RWPE1 (cell line): ENCODE data around the gene SMIM10L1.

ENCODE experiments used
- CTCF ChIA-PET: fragments of 350-600 bp; sonication (Branson Sonifier 250); formaldehyde crosslinking; extraction: SDS; loops from one replicate; lab custom pipeline; 2021; lab: Yijun Ruan, JAX
- POLR2A ChIA-PET: fragments of 400-600 bp; formaldehyde crosslinking; extraction: SDS; loops from one replicate; lab custom pipeline; 2020; ENCODE audit warnings: antibody characterized with exemption; ENCODE audit not compliant: low non-redundant PET; lab: Yijun Ruan, JAX
- DNase-seq: peaks from one replicate; pipeline ENCODE4 v3.0.0; 2012; ENCODE audit warnings: low spot score
- H3K27ac ChIP-seq: fragments of 450-650 bp; 2 replicates; pipeline ENCODE4 v1.5.1; 2017
- CTCF ChIP-seq: fragments of 450-650 bp; conservative IDR thresholded peaks from 2 replicates; pipeline ENCODE4 v1.5.1; 2017; ENCODE audit warnings: low read depth, mild to moderate bottlenecking

SMIM10L1 gene

DNA sequence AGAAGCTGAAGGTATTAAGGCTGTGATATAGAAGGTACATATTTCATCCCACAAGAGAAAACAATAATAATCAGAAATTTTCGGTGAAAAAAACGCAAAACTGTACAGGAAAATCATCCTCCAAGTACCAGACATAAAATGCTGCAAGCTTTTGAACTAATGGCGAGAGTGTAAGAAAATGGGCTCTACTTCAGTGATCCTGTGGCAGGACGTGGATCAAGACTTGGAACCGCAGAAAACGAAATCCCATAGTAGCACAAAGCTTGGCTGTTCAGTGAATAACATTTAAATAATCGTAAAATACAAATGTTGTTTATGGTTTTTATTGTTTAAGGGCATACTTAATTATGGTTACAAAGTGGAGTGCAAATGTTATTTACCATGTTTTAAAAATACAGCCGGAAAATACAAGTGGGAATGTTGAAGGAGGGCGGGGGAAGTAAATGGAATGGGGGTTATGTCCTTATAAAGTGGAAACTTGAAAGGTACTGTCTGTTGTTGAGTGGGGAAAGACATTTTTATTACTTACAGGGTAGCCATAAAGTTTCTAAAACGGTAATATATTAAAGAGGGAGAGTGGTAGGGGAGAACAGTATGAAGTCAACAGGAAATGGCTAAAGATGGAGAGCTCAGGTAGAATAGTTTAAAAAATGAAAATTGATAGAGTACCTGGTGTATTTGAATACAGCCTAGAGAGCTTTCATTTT is 1.1 kb downstream of the SMIM10L1 start:
- CTCF ChIA-PET: interaction anchor here (0.6 to 1.3 kb wide), 4 partner anchors 27 to 1192 kb away, joined by 3 to 8 read pairs (median 4); no protein-coding TSS in a partner anchor
- no peak for TF ChIP-seq CTCF
- no peak for DNase-seq
- H3K27ac ChIP-seq: peak overlapping the region; percentile 96
- POLR2A ChIA-PET: interaction anchor here (0.7 kb wide), 1 partner anchor 10 kb away, joined by 3 read pairs; no protein-coding TSS in a partner anchor

GRCh38 chr12:11174022-11174421 is 3.0 kb downstream of the SMIM10L1 start:
- POLR2A ChIA-PET: no interaction called here
- DNase-seq: no peak
- no peak for TF ChIP-seq CTCF
- H3K27ac ChIP-seq: no peak overlapping the region
- CTCF ChIA-PET: interaction anchor here (0.6 kb wide), 1 partner anchor 814 kb away, joined by 3 read pairs; no protein-coding TSS in a partner anchor

GRCh38 chr12:11178250-11178649 is 7.3 kb downstream of the SMIM10L1 start:
- ChIA-PET CTCF (interaction anchor here (0.6 kb wide), 1 partner anchor 1521 kb away, joined by 3 read pairs; no protein-coding TSS in a partner anchor), POLR2A (no interaction called here)
- H3K27ac ChIP-seq: no peak overlapping the region
- TF ChIP-seq CTCF: no peak
- no peak for DNase-seq

- TF ChIP-seq CTCF: no peak
- H3K27ac ChIP-seq: no peak overlapping the region
- ChIA-PET CTCF (no interaction called here), POLR2A (no interaction called here)
- DNase-seq: no peak
These were observed 11.5 kb downstream of the SMIM10L1 start for GRCh38 chr12:11182529-11182928.

DNA sequence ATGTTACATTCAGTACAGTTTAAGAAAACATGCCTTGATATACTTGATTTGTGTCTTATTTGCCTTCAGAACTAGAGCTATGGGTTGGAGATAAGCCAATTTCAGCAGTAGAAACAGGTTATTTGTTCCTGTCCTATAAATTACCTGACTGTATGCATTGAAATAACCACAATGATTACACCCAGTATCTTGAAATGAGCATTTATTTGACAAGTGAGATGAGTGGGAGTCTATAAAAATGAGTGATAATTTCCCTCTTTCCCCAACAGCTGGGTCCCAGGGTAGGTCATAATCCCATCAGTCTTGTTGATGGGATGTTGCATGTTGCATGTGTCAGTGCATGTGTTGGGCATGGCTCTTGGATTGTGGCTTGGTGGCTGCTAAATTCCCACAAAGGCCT is 12.0 kb downstream of the SMIM10L1 start:
- CTCF ChIA-PET: interaction anchor here (0.6 kb wide), 1 partner anchor 1252 kb away, joined by 3 read pairs; no protein-coding TSS in a partner anchor
- no peak overlapping the region for H3K27ac ChIP-seq
- DNase-seq: no peak
- TF ChIP-seq CTCF: no peak
- POLR2A ChIA-PET: no interaction called here

- POLR2A ChIA-PET: no interaction called here
- CTCF ChIA-PET: no interaction called here
- no peak within 1 kb of the TSS for H3K27ac ChIP-seq
- TF ChIP-seq CTCF: no peak
- DNase-seq: no peak
These were observed 15.8 kb downstream of the SMIM10L1 start, which contains the start of gene TAS2R42 for GRCh38 chr12:11186837-11187236. Gene TAS2R42 (minus strand): TSS chr12:11186937. CDS start chr12:11186937, 0 bp downstream.
